ENCODE data around the gene MDFI.

DNA sequence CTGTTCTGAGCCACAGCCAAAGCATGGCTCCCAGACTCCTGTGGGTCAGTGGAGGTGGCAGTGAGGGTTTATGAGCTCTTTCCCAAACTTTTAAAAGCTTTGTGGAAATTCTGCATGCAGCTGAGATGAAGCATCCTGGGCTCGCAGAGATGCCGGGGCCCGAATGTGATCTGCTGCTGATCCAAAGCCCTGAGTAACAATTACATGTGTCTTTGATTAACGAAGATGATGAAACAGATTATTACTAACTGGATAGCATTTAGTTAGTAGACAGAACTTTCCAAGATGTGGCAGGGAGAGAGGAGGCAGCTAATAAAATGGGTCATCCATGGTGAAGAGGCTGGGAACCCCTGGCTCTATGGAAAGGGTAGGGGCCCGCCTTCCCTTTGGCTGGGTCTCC lies 43.9 kb upstream of the MDFI start:
- TF ChIP-seq, protein P1, sequence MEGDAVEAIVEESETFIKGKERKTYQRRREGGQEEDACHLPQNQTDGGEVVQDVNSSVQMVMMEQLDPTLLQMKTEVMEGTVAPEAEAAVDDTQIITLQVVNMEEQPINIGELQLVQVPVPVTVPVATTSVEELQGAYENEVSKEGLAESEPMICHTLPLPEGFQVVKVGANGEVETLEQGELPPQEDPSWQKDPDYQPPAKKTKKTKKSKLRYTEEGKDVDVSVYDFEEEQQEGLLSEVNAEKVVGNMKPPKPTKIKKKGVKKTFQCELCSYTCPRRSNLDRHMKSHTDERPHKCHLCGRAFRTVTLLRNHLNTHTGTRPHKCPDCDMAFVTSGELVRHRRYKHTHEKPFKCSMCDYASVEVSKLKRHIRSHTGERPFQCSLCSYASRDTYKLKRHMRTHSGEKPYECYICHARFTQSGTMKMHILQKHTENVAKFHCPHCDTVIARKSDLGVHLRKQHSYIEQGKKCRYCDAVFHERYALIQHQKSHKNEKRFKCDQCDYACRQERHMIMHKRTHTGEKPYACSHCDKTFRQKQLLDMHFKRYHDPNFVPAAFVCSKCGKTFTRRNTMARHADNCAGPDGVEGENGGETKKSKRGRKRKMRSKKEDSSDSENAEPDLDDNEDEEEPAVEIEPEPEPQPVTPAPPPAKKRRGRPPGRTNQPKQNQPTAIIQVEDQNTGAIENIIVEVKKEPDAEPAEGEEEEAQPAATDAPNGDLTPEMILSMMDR (IDR thresholded peaks at IDR 0.05) = no peak
- TF ChIP-seq ZFX (IDR thresholded peaks at IDR 0.05; ENCODE audit: borderline replicate concordance) = no peak
